DOHH2 (cell line): Measurements from ENCODE around the gene ELFN1.

Experiments
- H3F3A ChIP-seq: fragments of 200-600 bp; sonication (generic), shearing (Covaris generic); 2 replicates; pipeline ENCODE4 v1.6.0; 2016; ENCODE audit warnings: antibody characterized with exemption, mild to moderate bottlenecking; ENCODE audit not compliant: control insufficient read depth, insufficient read depth
- H3K27ac ChIP-seq: fragments of 200-600 bp; sonication (generic); 2 replicates; pipeline ENCODE4 v1.5.1; 2014; ENCODE audit warnings: low read depth, mild to moderate bottlenecking, low read length, moderate library complexity
- H3K27me3 ChIP-seq: fragments of 200-600 bp; sonication (generic); 2 replicates; pipeline ENCODE4 v1.6.1; 2014; ENCODE audit warnings: mild to moderate bottlenecking, low read length, mixed read lengths; ENCODE audit not compliant: control insufficient read depth
- H3K36me3 ChIP-seq: fragments of 200-600 bp; sonication (generic); 2 replicates; pipeline ENCODE4 v1.6.1; 2014; ENCODE audit warnings: mild to moderate bottlenecking, low read length, moderate library complexity, mixed read lengths; ENCODE audit not compliant: control insufficient read depth
- H3K4me1 ChIP-seq: fragments of 200-600 bp; sonication (generic); 2 replicates; pipeline ENCODE4 v1.6.1; 2014; ENCODE audit warnings: mild to moderate bottlenecking, low read length, mixed read lengths; ENCODE audit not compliant: control insufficient read depth
- H3K4me2 ChIP-seq: fragments of 200-600 bp; sonication (generic); 2 replicates; pipeline ENCODE4 v1.6.0; 2014; ENCODE audit warnings: mild to moderate bottlenecking, low read length, moderate library complexity
- H3K4me3 ChIP-seq: fragments of 200-600 bp; sonication (generic); 2 replicates; pipeline ENCODE4 v1.5.1; 2014; ENCODE audit warnings: mild to moderate bottlenecking, low read length, mixed read lengths
- H3K79me2 ChIP-seq: fragments of 200-600 bp; sonication (generic); 2 replicates; pipeline ENCODE4 v1.6.1; 2014; ENCODE audit warnings: mild to moderate bottlenecking, low read length, mixed read lengths; ENCODE audit not compliant: control insufficient read depth
- H3K9me2 ChIP-seq: fragments of 200-600 bp; sonication (generic); replicated peaks from 2 replicates; pipeline ENCODE4 v1.6.1; 2014; ENCODE audit warnings: mild to moderate bottlenecking, low read length, mixed read lengths; ENCODE audit not compliant: control insufficient read depth
- H3K9me3 ChIP-seq: fragments of 200-600 bp; sonication (generic); 2 replicates; pipeline ENCODE4 v1.6.1; 2014; ENCODE audit warnings: antibody characterized with exemption, low read length, mixed read lengths; ENCODE audit not compliant: control insufficient read depth, insufficient read depth
- H4K20me1 ChIP-seq: fragments of 200-600 bp; sonication (generic); 2 replicates; pipeline ENCODE4 v1.6.0; 2014; ENCODE audit warnings: low read depth, mild to moderate bottlenecking, antibody characterized with exemption, low read length, moderate library complexity; ENCODE audit not compliant: control insufficient read depth, insufficient read depth
- EZH2phosphoT487 ChIP-seq: fragments of 200-600 bp; sonication (generic); IDR thresholded peaks from 2 replicates; pipeline ENCODE4 v1.6.1; 2017; ENCODE audit warnings: borderline replicate concordance, mild to moderate bottlenecking, antibody characterized with exemption, low read length, moderate library complexity, mixed read lengths
- TF ChIP-seq, protein P1 (sequence below): fragments of 200-600 bp; sonication (generic); IDR thresholded peaks from one replicate; pipeline ENCODE4 v1.5.1; 2014; ENCODE audit warnings: antibody characterized with exemption, mild to moderate bottlenecking, low read depth, low read length; ENCODE audit not compliant: poor library complexity, severe bottlenecking

ELFN1 gene

DNA sequence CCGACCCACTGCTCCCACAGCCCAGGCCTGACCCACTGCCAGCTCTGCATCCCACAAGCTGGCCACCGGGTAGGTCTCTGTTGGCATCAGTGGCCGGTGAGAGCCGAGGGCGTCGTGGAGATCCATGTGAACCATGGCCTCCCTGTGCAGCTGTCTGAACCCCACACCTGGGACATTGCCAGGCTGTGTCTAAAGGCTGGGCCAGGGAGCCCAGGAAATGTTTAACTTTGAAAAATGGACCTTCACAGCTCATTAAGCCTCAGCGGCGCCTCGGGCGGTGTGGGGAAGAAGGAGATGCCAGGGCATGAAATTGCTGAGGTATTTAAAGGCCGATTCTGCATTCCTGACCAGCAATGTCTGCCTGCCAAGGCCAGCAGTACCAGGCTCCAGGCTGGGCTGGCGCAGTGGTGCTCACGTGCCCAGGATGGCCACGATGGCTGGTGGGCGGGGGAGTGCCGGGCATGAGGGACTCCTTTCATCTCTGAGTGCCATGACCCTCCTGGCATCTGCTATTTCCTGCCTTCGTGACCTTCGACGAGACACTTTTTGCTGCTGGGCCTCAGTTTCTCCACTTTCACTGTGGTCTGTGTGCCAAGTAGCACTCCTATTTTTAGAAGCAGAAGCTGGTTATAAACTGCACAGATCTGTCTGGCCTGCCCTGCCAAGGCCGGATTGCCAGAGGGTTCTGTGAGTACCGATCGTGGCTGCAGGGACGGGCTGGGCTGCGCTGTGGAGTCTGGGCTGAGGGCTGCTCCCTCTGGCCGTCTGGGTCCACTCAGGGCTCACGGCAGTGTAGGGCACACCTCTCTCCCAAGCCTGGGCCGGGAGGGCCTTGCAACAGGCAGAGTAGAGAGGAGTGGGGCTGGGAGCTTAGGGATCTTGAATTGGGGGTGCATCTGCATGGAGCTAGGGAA is 21.8 kb downstream of the ELFN1 start:
- no peaks in the 10 kb centered on the region for H3K9me3 ChIP-seq
- no peaks in the 10 kb centered on the region for H3K4me1 ChIP-seq
- no peak for TF ChIP-seq EZH2phosphoT487
- TF ChIP-seq, protein P1, sequence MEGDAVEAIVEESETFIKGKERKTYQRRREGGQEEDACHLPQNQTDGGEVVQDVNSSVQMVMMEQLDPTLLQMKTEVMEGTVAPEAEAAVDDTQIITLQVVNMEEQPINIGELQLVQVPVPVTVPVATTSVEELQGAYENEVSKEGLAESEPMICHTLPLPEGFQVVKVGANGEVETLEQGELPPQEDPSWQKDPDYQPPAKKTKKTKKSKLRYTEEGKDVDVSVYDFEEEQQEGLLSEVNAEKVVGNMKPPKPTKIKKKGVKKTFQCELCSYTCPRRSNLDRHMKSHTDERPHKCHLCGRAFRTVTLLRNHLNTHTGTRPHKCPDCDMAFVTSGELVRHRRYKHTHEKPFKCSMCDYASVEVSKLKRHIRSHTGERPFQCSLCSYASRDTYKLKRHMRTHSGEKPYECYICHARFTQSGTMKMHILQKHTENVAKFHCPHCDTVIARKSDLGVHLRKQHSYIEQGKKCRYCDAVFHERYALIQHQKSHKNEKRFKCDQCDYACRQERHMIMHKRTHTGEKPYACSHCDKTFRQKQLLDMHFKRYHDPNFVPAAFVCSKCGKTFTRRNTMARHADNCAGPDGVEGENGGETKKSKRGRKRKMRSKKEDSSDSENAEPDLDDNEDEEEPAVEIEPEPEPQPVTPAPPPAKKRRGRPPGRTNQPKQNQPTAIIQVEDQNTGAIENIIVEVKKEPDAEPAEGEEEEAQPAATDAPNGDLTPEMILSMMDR, result no peak
- no peaks in the 10 kb centered on the region for H3F3A ChIP-seq
- H3K4me2 ChIP-seq, result no peak overlapping the region
- H3K4me3 ChIP-seq, result no peak overlapping the region
- H3K79me2 ChIP-seq, result no peaks in the 10 kb centered on the region
- no peaks in the 10 kb centered on the region for H3K36me3 ChIP-seq
- peaks cover 4% of the 10 kb centered on the region for H3K27me3 ChIP-seq
- H4K20me1 ChIP-seq, result no peaks in the 10 kb centered on the region
- H3K9me2 ChIP-seq, result no peaks in the 10 kb centered on the region
- H3K27ac ChIP-seq, result no peak overlapping the region

- Histone ChIP-seq H3K4me3 (no peak overlapping the region), H3K9me2 (no peaks in the 10 kb centered on the region), H3K36me3 (no peaks in the 10 kb centered on the region), H4K20me1 (no peaks in the 10 kb centered on the region), H3K4me2 (no peak overlapping the region), H3F3A (no peaks in the 10 kb centered on the region), H3K79me2 (no peaks in the 10 kb centered on the region), H3K4me1 (no peaks in the 10 kb centered on the region), H3K27me3 (peaks cover 2% of the 10 kb centered on the region; the same call in 1 of the 2 replicates), H3K9me3 (no peaks in the 10 kb centered on the region), H3K27ac (no peak overlapping the region)
- TF ChIP-seq EZH2phosphoT487, result no peak
- TF ChIP-seq, protein P1, result no peak
These were observed 22.7 kb downstream of the ELFN1 start for GRCh38 chr7:1692515-1693418.

DNA sequence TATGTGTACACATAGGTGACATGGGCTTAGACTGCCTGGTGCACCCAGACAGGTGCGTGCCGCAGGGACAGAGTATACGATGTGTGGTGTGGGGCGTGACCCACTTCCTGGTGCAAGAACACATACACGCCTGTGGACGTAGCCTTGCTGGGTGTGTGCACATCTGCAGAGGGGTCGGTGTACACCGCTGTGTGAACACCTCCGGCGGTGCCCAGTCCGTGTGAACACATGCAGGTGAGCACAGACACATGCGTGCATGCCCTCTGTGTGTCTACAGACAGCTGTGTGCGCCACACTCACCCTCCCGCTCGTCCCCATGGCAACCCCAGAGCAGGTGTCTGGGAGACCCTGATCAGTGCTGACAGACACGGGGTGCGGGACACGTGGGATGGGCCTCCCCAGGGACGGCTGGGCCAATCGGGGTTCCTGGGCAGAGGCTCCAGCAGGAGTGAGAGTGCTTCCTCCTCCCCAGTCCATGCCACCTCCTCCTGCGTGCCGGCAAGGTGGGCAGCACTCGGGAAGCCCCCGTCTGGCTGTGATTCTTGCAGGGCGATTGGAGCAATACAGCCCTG is 23.4 kb downstream of the ELFN1 start:
- Histone ChIP-seq H3K27ac (no peak overlapping the region), H4K20me1 (no peaks in the 10 kb centered on the region), H3K9me3 (no peaks in the 10 kb centered on the region), H3K27me3 (peaks cover 6% of the 10 kb centered on the region), H3K4me3 (no peak overlapping the region), H3K4me1 (peaks cover 6% of the 10 kb centered on the region), H3F3A (no peaks in the 10 kb centered on the region), H3K36me3 (no peaks in the 10 kb centered on the region), H3K4me2 (no peak overlapping the region), H3K79me2 (no peaks in the 10 kb centered on the region), H3K9me2 (no peaks in the 10 kb centered on the region)
- TF ChIP-seq, protein P1, result no peak
- no peak for TF ChIP-seq EZH2phosphoT487
